GM12873 (cell line): Measurements from ENCODE around the gene FAM234B.

Experiments used
- CTCF ChIP-seq: IDR thresholded peaks from 2 replicates; pipeline ENCODE4 v1.5.1; 2012; ENCODE audit warnings: low read depth, mild to moderate bottlenecking, moderate library complexity, low read length, control low read depth; ENCODE audit not compliant: insufficient read depth; ENCODE audit errors: missing control alignments

Gene FAM234B

DNA sequence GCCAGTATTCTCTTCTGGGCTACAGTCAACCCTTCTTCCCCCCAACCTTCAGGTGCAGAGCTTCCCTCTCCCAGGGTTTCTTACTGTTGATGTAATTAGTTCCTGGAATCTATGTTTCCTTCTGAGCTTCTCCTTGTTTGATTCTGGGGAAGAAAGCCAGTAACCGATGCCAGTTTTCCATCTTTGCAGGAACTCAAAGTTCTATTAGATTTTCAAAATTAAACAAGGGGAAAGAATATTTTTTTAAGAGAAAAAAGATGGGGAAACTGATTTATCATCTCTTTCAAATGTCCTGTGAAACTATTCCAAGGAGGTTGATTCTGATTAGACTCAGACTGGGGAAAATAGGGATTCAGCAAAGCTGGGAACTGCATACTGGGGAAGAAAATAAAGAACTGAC, 17.9 kb upstream of the FAM234B start:
- no peak for TF ChIP-seq CTCF

DNA sequence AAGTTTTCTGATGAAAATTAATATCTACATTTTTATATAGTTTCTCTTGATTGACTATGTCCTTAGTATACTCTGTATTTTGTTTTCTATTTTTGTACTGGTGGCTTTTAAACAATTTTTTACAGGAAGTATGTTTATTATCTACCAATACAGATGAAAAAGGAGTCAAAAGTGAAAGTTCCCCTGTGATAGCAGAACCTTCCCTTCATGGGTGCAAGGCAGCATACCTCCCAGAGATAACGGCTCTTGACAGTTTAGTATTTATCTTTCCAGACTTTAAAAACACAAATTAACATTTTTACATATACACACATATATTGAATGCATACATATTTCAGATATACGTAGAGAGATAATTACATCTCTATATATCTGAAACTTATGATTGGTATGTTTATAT, 17.1 kb upstream of the FAM234B start:
- TF ChIP-seq CTCF = no peak

- no peak for TF ChIP-seq CTCF
Measured at GRCh38 chr12:13027508-13027907, 16.7 kb upstream of the FAM234B start.

GRCh38 chr12:13028825-13029570, 15.2 kb upstream of the FAM234B start:
- TF ChIP-seq CTCF = no peak

DNA sequence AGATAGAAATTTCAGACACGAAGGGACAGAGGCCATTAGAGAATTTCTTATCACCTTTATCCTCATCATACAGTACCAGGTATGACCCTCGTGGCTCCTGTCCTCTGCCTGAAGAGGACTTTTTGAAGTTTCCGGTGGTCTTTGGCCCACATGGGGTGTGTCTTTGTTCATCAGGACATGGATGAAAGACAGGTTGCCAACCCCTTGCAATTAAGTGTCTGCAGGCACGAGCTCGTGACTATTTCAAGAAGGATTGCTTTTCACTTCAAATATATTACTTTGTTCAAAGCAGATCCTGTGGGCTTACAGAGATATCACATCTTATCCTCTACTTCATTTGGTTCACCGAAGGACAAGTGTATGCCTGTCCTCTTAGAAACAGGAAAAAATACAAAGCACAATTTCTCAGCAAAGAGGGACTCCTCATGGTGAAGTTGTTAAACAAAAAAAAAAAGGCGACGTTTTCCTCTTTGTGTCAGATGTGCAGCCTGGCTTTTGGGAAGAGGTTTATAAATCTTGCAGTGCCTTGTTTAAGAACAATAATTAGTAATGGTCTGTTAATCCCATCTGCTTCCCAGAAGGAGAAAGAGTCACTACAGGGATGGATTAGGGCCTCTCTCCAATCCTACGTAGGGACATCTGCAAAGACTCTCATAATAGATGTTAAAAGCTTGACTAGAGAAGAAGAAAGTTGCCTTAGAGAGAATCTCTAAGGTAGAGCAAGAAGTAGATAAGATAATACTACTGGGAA, 13.5 kb upstream of the FAM234B start:
- TF ChIP-seq CTCF = no peak

DNA sequence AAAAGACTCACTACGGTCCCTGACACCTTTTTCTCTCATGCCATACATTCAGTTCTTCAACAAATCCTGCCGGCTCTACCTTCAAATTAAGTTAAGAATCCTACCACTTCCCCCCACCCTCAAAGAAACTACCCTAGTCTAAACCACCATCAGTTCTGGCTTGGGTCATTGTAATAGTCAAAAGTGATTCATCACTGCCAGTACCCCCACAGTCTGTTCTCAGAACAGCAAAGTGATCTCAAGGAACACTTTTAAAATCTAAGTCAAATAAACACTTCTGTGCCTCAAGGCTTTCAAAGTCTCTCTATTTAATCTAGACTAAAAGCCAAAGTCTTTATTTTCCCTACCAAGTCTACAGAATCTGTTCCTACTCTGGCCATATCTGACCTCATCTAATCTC, 12.0 kb upstream of the FAM234B start:
- no peak for TF ChIP-seq CTCF

DNA sequence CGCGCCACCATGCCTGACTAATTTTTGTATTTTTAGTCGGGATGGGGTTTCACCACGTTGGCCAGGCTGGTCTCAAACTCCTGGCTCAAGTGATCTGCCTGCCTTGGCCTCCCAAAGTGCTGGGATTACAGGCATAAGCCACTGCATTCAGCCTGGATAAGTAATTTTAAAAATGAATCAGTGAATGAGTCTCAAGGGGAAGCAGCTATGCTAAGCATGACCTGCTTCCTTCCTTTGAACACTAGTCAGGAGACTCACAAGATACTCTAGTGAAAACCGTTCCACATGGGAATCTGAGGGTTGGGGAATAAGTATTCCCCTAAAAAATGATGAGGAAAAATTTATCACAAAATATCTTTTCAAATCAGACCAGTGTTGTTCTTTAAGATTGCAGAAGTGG, 10.7 kb upstream of the FAM234B start:
- no peak for TF ChIP-seq CTCF
